WTC11 (cell line): ENCODE data around the gene ACOT13.

Source experiments
- CREB1 ChIP-seq: sonication (generic); formaldehyde crosslinking; IDR thresholded peaks from 2 replicates; pipeline ENCODE4 v1.8.0; 2023; ENCODE audit warnings: mild to moderate bottlenecking, missing genetic modification reagents
- CTCF ChIP-seq: fragments of 200-600 bp; IDR thresholded peaks from 2 replicates; pipeline ENCODE4 v1.8.0; 2022; ENCODE audit warnings: antibody characterized with exemption
- ELF4 ChIP-seq: sonication (generic); formaldehyde crosslinking; IDR thresholded peaks from 2 replicates; pipeline ENCODE4 v1.8.1; 2022; ENCODE audit warnings: low read depth, mild to moderate bottlenecking, moderate library complexity, missing genetic modification reagents
- NFE2L1 ChIP-seq: sonication (generic); formaldehyde crosslinking; IDR thresholded peaks from 2 replicates; pipeline ENCODE4 v1.8.1; 2023; ENCODE audit warnings: missing genetic modification reagents
- NFYB ChIP-seq: sonication (generic); formaldehyde crosslinking; conservative IDR thresholded peaks from 2 replicates; pipeline ENCODE4 v1.8.0; 2022; ENCODE audit warnings: low read depth, missing genetic modification reagents
- PREB ChIP-seq: sonication (generic); formaldehyde crosslinking; IDR thresholded peaks from 2 replicates; pipeline ENCODE4 v1.8.1; 2022; ENCODE audit warnings: mild to moderate bottlenecking, missing genetic modification reagents, moderate library complexity, borderline replicate concordance
- ZNF121 ChIP-seq: sonication (generic); formaldehyde crosslinking; IDR thresholded peaks from 2 replicates; pipeline ENCODE4 v1.8.0; 2023; ENCODE audit warnings: missing genetic modification reagents
- ZNF232 ChIP-seq: sonication (generic); formaldehyde crosslinking; IDR thresholded peaks from 2 replicates; pipeline ENCODE4 v1.8.0; 2022; ENCODE audit warnings: mild to moderate bottlenecking, missing genetic modification reagents

GRCh38 chr6:24680582-24680981, 13.7 kb downstream of the ACOT13 start:
- TF ChIP-seq CTCF, result no peak
- TF ChIP-seq NFYB (CRISPR knock-in tag), result no peak
- no peak for TF ChIP-seq CREB1
- no peak for TF ChIP-seq NFE2L1 (CRISPR knock-in tag)
- TF ChIP-seq ZNF121, result no peak
- TF ChIP-seq ZNF232, result no peak
- TF ChIP-seq ELF4 (CRISPR knock-in tag), result no peak
- TF ChIP-seq PREB (CRISPR knock-in tag), result no peak
